WTC11 (cell line): ENCODE measurements around the gene TPRG1L. TPM values are rescaled to one million over a fixed set of nuclear protein-coding genes. Genes with fewer than 3 reads are reported as not detected.

Source experiments
- ATAC-seq: fragments of 200-7000 bp; cut with Tn5 transposase; 2 replicates; pipeline ENCODE4 v1.10.0; 2021; ENCODE audit warnings: mild to moderate bottlenecking, moderate library complexity
- CTCF ChIA-PET: fragments of 300-600 bp; sonication (Branson Sonifier 250); formaldehyde crosslinking; loops from one replicate; lab custom pipeline; 2021; ENCODE audit warnings: antibody characterized with exemption; lab: Charles Lee
- POLR2A ChIA-PET: fragments of 350-600 bp; sonication (Branson Sonifier 250); formaldehyde crosslinking; loops from one replicate; lab custom pipeline; 2021; ENCODE audit warnings: antibody characterized with exemption; lab: Charles Lee
- DNase-seq: peaks from one replicate; pipeline ENCODE4 v3.0.0; 2021; ENCODE audit warnings: low spot score
- H3K27ac Mint-ChIP-seq: 2 replicates; pipeline ENCODE4 v1.8.0; 2021; ENCODE audit warnings: mixed read lengths
- H3K27me3 Mint-ChIP-seq: 2 replicates; pipeline ENCODE4 v1.8.0; 2021; ENCODE audit warnings: low read depth, mild to moderate bottlenecking, moderate library complexity, mixed read lengths
- H3K36me3 Mint-ChIP-seq: 2 replicates; pipeline ENCODE4 v1.8.0; 2021; ENCODE audit warnings: mixed read lengths
- H3K4me1 Mint-ChIP-seq: 2 replicates; pipeline ENCODE4 v1.8.0; 2022; ENCODE audit warnings: mixed read lengths
- H3K4me3 Mint-ChIP-seq: 2 replicates; pipeline ENCODE4 v1.8.0; 2021; ENCODE audit warnings: mild to moderate bottlenecking, moderate library complexity, mixed read lengths
- H3K9me3 Mint-ChIP-seq: 2 replicates; pipeline ENCODE4 v1.8.0; 2021; ENCODE audit warnings: mixed read lengths
- ATF2 ChIP-seq: sonication (generic); formaldehyde crosslinking; IDR thresholded peaks from 2 replicates; pipeline ENCODE4 v1.8.1; 2022; ENCODE audit warnings: low read depth, missing genetic modification reagents, borderline replicate concordance
- CBFB ChIP-seq: sonication (generic); formaldehyde crosslinking; IDR thresholded peaks from 2 replicates; pipeline ENCODE4 v1.8.1; 2022; ENCODE audit warnings: mild to moderate bottlenecking, low read depth, missing genetic modification reagents
- CDX4 ChIP-seq: fragments of 250-450 bp; sonication (Bioruptor Pico); IDR thresholded peaks from 2 replicates; pipeline ENCODE4 v1.9.0; 2021; ENCODE audit warnings: moderate library complexity, mild to moderate bottlenecking, inconsistent platforms, borderline replicate concordance
- ESRRA ChIP-seq: sonication (generic); formaldehyde crosslinking; IDR thresholded peaks from 2 replicates; pipeline ENCODE4 v1.8.1; 2022; ENCODE audit warnings: mild to moderate bottlenecking, missing genetic modification reagents, borderline replicate concordance
- FOXP1 ChIP-seq: sonication (generic); formaldehyde crosslinking; IDR thresholded peaks from 2 replicates; pipeline ENCODE4 v1.8.0; 2022; ENCODE audit warnings: missing genetic modification reagents, mild to moderate bottlenecking, moderate library complexity, borderline replicate concordance
- GRHL2 ChIP-seq: fragments of 250-450 bp; sonication (Bioruptor Pico); IDR thresholded peaks from 2 replicates; pipeline ENCODE4 v1.8.0; 2022; ENCODE audit warnings: mild to moderate bottlenecking, moderate library complexity; ENCODE audit not compliant: insufficient replicate concordance, severe bottlenecking
- GTF2I ChIP-seq: fragments of 250-450 bp; sonication (Bioruptor Pico); conservative IDR thresholded peaks from 2 replicates; pipeline ENCODE4 v1.4.0; 2021; ENCODE audit warnings: mild to moderate bottlenecking
- IRF1 ChIP-seq: sonication (generic); formaldehyde crosslinking; IDR thresholded peaks from 2 replicates; pipeline ENCODE4 v1.8.0; 2023; ENCODE audit warnings: missing genetic modification reagents
- JAZF1 ChIP-seq: fragments of 250-450 bp; sonication (Bioruptor Pico); IDR thresholded peaks from 2 replicates; pipeline ENCODE4 v1.9.0; 2021; ENCODE audit warnings: moderate library complexity, mild to moderate bottlenecking, inconsistent platforms
- MXD4 ChIP-seq: fragments of 250-450 bp; sonication (Bioruptor Pico); IDR thresholded peaks from 2 replicates; pipeline ENCODE4 v1.8.0; 2021; ENCODE audit warnings: mild to moderate bottlenecking, moderate library complexity, borderline replicate concordance
- NFE2L1 ChIP-seq: sonication (generic); formaldehyde crosslinking; IDR thresholded peaks from 2 replicates; pipeline ENCODE4 v1.8.1; 2023; ENCODE audit warnings: missing genetic modification reagents
- OVOL2 ChIP-seq: fragments of 250-450 bp; sonication (Bioruptor Pico); IDR thresholded peaks from 2 replicates; pipeline ENCODE4 v1.9.0; 2021; ENCODE audit warnings: mild to moderate bottlenecking, borderline replicate concordance
- RELA ChIP-seq: sonication (generic); formaldehyde crosslinking; IDR thresholded peaks from 2 replicates; pipeline ENCODE4 v1.8.1; 2022; ENCODE audit warnings: missing genetic modification reagents, mild to moderate bottlenecking, borderline replicate concordance
- SOX15 ChIP-seq: fragments of 250-450 bp; sonication (Bioruptor Pico); IDR thresholded peaks from 2 replicates; pipeline ENCODE4 v1.9.0; 2021; ENCODE audit warnings: mild to moderate bottlenecking
- STAT6 ChIP-seq: sonication (generic); formaldehyde crosslinking; conservative IDR thresholded peaks from 2 replicates; pipeline ENCODE4 v1.8.1; 2023; ENCODE audit warnings: mild to moderate bottlenecking, low read depth, missing genetic modification reagents, moderate library complexity
- ZNF121 ChIP-seq: sonication (generic); formaldehyde crosslinking; IDR thresholded peaks from 2 replicates; pipeline ENCODE4 v1.8.0; 2023; ENCODE audit warnings: missing genetic modification reagents
- ZNF232 ChIP-seq: sonication (generic); formaldehyde crosslinking; IDR thresholded peaks from 2 replicates; pipeline ENCODE4 v1.8.0; 2022; ENCODE audit warnings: mild to moderate bottlenecking, missing genetic modification reagents
- ZNF263 ChIP-seq: sonication (generic); formaldehyde crosslinking; IDR thresholded peaks from 2 replicates; pipeline ENCODE4 v1.8.1; 2022; ENCODE audit warnings: low read depth, mild to moderate bottlenecking, moderate library complexity, missing genetic modification reagents
- ZNF512 ChIP-seq: sonication (generic); formaldehyde crosslinking; IDR thresholded peaks from 2 replicates; pipeline ENCODE4 v1.8.1; 2022; ENCODE audit warnings: missing genetic modification reagents, borderline replicate concordance
- ZNF532 ChIP-seq: fragments of 250-450 bp; sonication (Bioruptor Pico); IDR thresholded peaks from 2 replicates; pipeline ENCODE4 v1.9.0; 2021; ENCODE audit warnings: mild to moderate bottlenecking, borderline replicate concordance
- total RNA-seq: library from RNA; stranded (reverse); gene quantifications from 3 replicates; pipeline ENCODE4 v1.2.3, GENCODE V29; 2021

The TPRG1L gene
- total RNA-seq, 1 experiment from 2014 or later, result 20.9 TPM

GRCh38 chr1:3645247-3645646 lies 20.4 kb downstream of the TPRG1L start:
- no peak for TF ChIP-seq ZNF512 (CRISPR knock-in tag)
- TF ChIP-seq SOX15 (CRISPR knock-in tag), result no peak
- no peak for TF ChIP-seq ZNF232 (CRISPR knock-in tag)
- TF ChIP-seq ZNF263 (CRISPR knock-in tag), result no peak
- no peak for TF ChIP-seq ZNF121 (CRISPR knock-in tag)
- TF ChIP-seq JAZF1 (CRISPR knock-in tag), result no peak
- H3K27ac Mint-ChIP-seq, result no peak overlapping the region
- peaks cover 4% of the 10 kb centered on the region for H3K27me3 Mint-ChIP-seq
- peaks cover 5% of the 10 kb centered on the region; the same call in 1 of the 2 replicates for H3K4me1 Mint-ChIP-seq
- CTCF ChIA-PET, result interaction anchor here (1.1 kb wide), 1 partner anchor 79 kb away, joined by 3 read pairs; no protein-coding TSS in a partner anchor
- DNase-seq (peak; percentile 6), ATAC-seq (no peak)
- no peaks in the 10 kb centered on the region for H3K9me3 Mint-ChIP-seq
- H3K4me3 Mint-ChIP-seq, result no peak overlapping the region
- peaks cover 15% of the 10 kb centered on the region for H3K36me3 Mint-ChIP-seq
- POLR2A ChIA-PET, result no interaction called here

- Mint-ChIP-seq H3K9me3 (no peaks in the 10 kb centered on the region), H3K27ac (no peak overlapping the region), H3K36me3 (peaks cover 15% of the 10 kb centered on the region), H3K4me1 (peaks cover 5% of the 10 kb centered on the region; the same call in 1 of the 2 replicates), H3K27me3 (peaks cover 10% of the 10 kb centered on the region), H3K4me3 (no peak overlapping the region)
- DNase-seq (peak; percentile 9), ATAC-seq (no peak)
- CTCF ChIA-PET, result interaction anchor here (1.1 kb wide), 1 partner anchor 79 kb away, joined by 3 read pairs; no protein-coding TSS in a partner anchor
- POLR2A ChIA-PET, result no interaction called here
- TF ChIP-seq STAT6 (no peak), IRF1 (CRISPR knock-in tag) (no peak), FOXP1 (CRISPR knock-in tag) (no peak), ESRRA (no peak), RELA (no peak), ZNF263 (CRISPR knock-in tag) (no peak), GRHL2 (CRISPR knock-in tag) (no peak), ZNF232 (CRISPR knock-in tag) (no peak), ATF2 (CRISPR knock-in tag) (no peak), MXD4 (CRISPR knock-in tag) (no peak), CDX4 (CRISPR knock-in tag) (no peak), GTF2I (CRISPR knock-in tag) (no peak), ZNF532 (CRISPR knock-in tag) (no peak), CBFB (CRISPR knock-in tag) (no peak), OVOL2 (no peak), NFE2L1 (CRISPR knock-in tag) (no peak)
Observed at GRCh38 chr1:3645666-3646355, 21.0 kb downstream of the TPRG1L start.
